UCSD-AML1 (cell line): ENCODE data around the gene TRIM71.

Experiments used
- DNase-seq: peaks from one replicate; lab custom pipeline; 2025; ENCODE audit not compliant: unreplicated experiment; lab: John Stamatoyannopoulos, UW

TRIM71 gene

DNA sequence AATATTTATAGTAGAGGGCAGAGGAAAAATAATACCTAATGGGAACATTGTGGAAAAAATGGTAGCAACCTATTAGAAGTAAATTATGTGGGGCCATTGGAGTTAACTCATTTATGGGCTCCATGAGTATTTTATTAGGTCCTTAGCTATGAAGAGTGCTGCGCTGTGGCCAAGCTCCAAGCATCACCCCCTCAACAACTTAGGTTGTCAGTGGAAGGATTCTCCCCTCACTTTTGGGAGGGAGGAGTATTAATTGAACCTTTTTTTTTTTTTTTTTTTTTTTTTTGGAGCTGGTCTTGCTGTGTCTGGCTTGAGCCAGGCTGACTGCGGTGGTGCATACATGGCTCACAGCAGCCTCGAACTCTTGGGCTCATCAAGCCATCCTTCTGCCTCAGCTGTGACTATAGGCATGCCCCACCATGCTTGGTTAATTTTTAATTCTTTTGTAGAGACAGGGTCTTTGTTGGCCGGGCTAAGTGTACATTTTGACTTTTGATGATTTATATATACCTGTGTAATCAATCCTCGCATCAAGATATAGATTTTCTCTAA is 45.2 kb downstream of the TRIM71 start:
- DNase-seq, result no peak

DNA sequence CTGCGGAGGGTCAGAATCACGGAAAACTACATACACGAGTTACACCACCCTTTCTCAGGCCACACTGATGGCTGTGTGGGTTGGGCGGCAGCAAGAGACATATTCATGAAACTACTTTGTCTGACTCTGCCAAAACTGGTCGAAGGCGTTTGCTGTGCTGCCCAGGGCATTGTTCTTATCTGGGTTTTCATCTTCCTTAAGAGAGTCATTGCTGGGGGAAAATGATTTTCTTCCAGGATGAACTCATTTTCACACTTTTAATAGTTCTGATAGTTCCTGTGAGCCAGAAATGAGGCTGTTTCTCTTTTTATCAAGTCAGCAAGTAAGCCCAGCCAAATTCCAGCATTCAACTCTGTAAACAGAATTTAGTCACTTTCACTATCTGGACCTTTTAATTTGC is 47.6 kb downstream of the TRIM71 start:
- no peak for DNase-seq

- DNase-seq, result no peak
These were observed 48.7 kb downstream of the TRIM71 start for GRCh38 chr3:32866533-32866932.

- no peak for DNase-seq
These were observed 50.2 kb downstream of the TRIM71 start for GRCh38 chr3:32867954-32868353.

- DNase-seq, result no peak
These were observed 51.1 kb downstream of the TRIM71 start for GRCh38 chr3:32868719-32869512.

DNA sequence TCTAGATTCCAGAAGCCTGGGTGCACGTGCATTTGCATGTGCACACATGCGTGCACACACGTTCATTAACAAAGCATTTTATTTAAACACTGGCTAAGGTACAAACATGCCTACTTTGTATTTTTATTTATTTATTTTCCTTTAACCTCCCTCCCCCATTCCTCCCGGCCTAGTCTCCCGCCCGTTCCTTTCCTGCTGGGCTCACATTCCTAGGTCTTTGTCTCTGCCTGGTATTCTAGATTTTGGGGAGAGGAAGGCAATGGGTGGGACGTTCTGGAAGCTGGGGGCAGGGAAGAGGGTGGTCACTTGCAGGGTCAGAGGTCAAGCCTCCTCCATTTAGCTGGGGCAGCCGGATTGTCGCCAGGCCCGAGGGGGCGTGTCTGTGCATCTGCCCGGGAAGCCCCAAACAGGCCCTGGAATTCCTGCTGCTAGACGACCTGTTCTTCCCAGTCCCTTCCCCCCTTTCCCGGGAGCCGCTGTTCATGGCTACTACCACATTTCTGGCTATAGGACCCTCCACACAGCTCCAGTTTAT is 51.8 kb downstream of the TRIM71 start:
- DNase-seq, result no peak

DNA sequence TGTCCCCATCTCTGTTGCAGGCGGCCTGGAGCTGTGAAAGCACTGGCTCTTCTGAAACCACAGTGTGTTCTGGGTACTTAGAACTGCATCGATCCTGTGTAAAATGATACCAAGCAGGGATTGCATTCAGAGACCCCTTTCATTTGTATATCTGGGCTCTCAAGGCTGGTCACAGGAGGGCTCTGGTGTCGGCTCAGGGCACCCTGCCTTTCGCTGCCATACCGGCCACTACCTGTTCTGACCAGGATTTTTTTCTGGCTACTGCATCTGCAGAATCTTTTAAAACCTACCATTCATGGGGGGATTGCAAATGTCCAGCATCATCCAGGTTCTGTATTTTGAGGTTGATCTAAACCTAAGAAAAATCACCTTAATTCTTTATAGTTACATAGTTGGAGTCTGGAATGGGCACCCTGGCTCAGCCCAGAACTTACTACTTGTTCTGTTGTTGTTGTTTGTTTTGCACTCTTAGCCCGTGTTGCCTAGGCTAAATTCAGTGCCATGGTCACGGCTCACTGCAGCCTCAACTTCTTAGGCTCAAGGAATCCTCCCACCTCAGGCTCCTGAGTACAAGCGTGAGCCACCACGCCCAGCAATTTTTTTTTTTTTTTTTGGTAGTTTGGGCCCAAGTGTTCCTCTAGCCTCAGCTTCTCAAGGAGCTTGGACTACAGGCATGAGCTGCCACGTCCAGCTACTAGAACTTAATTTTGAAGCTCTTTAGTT is 52.7 kb downstream of the TRIM71 start:
- DNase-seq, result no peak

DNA sequence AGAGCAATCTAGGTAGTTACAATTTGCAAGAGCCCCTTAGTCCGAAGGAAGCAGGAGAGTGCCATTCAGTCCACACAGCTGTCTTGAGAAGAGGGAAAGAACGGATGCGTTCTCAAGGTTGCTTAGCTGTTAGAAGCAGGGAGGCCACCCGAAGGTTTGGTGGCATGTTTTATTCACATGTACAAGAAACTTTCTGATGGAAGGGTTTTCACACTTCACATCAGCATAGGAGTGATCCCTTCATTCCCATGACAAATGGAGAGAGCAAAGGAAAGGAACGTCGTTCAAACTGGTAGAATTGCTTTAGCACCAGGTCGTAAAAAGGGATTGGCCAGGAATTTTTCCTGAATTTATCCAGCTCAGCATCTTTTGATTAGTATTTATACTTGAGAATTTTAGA is 53.5 kb downstream of the TRIM71 start:
- no peak for DNase-seq

DNA sequence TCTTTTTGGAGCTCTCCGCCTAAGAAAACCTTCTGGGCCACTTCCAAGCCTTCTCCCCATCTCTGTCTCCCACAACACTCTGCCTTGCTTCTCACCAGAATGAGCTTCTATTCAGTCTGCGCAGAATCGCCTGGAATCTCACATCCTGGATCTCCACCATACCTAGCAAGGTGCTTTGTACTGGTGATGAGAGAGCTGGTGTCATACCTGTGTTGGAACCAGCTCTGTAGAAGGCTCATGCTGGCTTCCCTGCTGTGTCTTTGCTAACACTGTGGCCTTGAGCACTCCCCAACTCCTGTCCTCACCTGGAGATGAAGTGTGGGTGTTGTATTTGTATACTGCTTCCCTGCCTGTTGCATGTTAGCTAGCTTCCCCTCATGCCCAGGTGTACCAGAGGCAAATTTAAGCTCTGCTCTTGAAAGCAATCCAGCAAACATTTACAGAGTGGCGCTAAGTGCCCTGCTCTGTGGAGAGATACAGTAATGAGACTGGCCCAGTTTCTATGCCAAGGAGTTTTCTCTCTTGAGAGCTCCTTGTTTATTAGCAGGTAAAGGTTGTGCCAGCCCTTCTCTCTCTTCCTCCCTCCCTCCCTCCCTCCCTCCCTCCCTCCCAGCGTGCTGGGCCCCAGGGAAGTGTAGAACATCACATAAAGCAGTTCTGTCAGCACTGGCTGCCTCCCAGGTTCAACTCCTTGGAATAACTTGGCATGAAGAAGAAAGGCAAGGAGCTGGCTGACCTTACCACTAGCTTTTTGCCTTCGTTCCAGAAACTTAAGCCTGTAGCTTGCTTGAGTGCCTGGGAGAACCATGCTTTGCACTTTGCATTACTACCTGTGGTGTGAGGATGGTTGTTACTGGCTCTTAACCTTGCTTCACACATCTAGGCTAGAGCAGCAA is 54.9 kb downstream of the TRIM71 start:
- no peak for DNase-seq

DNA sequence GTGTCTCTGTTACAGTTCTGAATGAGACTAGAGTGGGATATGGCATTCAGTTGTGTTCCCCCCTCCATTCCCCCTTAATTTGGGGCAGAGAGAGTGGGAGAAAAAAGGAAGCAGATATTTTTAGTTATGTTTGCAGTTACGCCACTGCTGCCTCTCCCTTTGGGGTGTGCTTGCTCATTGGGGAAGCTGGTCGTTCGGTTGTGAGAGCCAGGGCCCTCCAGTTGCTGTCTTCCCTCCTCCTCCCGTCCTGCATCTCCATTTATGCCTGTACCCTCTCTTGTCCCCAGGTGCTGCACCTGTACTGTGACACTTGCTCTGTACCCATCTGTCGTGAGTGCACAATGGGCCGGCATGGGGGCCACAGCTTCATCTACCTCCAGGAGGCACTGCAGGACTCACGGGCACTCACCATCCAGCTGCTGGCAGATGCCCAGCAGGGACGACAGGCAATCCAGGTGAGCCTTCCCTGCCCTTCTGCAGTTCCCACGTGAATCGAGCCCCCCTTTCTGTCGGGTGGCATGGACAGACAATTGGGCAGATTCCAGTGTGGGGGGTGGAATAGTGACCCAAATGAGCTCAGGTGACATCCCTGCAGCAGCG is 55.8 kb downstream of the TRIM71 start:
- no peak for DNase-seq

DNA sequence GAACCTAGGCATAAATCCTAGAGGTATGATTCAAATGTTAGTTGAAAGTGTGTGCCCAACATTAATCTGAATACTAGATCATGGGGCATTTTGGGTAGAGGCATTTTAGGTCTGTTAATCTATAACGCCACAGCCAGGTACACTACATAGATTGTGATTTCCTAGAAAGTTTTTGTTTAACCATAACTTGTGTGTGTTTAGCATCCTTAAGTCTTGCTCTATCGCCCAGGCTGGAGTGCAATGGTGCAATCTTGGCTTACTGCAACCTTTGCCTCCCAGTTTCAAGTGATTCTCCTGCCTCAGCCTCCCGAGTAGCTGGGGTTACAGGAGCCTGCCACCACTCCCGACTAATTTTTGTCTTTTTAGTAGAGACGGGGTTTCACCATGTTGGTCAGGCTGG is 59.1 kb downstream of the TRIM71 start:
- no peak for DNase-seq

DNA sequence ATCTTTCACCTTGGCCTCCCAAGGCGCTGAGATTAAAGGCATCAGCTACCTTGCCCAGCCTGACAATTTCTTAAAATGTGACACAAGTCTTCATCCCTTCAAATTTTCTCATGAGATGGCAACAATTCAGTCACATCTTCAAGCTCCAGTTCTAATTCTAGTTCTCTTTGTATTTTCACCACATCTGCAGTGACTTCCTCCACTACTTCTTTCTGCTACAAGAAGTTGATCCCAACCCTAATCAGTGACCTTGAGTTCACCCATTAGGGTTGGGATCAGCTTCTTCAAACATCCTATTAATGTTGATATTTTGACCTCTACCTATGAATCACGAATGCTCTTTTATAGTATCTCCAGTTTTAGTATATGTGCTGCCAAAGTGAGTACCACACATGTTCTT is 59.8 kb downstream of the TRIM71 start:
- no peak for DNase-seq

DNA sequence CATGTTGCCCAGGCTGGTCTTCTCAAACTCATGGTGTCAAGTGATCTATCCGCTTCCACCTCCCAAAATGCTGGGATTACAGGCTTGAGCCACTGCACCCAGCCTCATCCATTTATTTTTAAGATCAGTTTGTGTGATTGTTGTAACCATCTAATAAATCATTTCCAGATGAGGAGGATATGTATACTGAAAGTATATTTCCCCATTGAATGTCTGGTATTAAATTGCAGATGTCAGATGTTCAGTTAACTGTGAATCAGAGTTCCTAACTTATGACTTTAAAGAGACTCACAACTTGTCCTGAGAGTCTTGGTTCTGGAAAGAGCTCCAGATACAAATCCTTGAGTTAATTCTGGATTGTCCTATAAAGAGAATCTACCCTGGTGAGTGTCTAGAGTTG is 62.4 kb downstream of the TRIM71 start:
- DNase-seq, result no peak

GRCh38 chr3:32881624-32882023 is 63.8 kb downstream of the TRIM71 start:
- no peak for DNase-seq

- no peak for DNase-seq
These were observed 64.4 kb downstream of the TRIM71 start for GRCh38 chr3:32882189-32882588.

DNA sequence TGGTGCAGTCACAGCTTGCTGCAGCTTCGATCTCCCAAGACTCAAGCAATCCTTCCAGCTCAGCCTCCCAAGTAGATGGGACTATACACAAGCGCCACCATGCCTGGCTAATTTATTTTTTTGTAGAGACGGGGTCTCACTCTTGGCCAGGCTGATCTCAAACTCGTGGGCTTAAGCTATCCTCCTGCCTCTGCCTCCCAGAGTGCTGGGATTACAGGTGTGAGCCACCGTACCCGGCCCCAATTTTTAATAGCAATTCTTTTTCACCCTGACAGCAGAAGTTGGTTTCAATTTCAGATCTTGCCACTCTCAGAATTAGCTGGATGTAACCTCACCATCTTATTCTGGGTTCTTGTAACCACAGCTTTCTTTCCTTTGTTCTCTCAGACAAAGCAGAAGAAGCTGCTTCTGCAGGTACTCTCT is 64.8 kb downstream of the TRIM71 start:
- DNase-seq, result no peak

DNA sequence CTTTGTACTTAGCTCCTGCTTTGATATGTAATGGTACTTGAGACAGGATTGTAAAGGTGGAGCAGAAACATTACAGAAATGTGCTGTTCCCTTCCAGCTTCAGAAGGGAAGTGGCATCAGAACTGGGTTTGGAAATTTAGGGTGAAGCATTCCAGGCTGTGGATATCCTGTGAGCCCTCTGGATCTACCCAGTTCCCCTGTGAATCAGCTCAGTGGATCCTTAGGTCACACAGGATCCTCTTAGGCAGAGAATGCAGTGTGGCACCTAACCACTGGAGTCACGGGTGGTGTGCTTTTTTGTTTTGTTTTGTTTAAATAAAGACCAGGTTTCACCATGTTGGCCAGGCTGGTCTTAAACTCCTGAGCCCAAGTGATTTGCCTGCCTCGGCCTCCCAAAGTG is 66.0 kb downstream of the TRIM71 start:
- no peak for DNase-seq

DNA sequence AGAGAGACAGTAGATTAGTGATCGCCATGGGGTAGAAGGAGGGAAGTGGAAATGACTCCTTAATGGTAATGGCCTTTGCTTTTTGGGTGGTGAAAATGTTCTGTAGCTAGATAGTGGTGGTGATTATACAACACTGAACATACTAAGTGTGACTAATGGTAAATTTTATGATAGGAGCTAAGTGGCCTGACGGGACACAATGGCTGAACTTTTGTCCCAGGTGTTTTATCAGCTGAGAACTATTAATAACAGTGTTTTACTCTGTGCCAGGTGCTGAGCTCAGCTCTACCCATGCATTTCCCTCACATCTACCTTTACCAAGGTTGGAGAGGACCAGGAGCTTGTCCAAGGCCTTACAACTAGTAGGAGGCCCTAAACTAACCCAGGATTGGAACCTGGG is 66.8 kb downstream of the TRIM71 start:
- DNase-seq, result no peak

DNA sequence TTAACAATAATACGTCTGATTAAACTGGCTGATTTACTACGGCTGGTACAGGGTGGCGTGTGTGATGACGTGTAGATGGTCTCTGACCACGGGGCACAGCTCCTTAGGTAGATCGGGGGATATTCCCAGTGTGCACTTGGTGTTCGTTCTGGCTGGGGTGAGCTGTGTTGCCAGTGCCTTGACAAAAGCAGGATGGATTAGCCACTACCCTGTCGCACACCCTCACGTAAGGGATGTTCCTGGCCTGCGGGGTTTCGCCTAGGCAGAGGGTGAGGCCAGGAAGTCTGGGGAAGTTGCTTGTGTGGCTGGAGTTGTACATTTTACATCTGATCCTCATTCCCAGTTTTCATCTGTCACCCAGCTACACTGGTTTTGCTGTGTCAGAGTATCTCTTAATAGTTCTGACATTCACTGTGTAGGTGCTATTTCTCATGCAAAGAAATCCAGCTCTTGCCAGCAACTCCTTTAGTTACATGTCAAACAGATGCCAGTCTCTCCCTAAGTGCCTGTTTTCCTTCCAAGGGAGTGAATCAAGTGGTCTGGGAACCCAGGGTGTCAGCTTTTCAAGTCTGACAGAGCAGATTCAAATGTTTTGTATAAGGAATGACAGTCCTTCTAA is 67.6 kb downstream of the TRIM71 start:
- no peak for DNase-seq

GRCh38 chr3:32886296-32886695 is 68.5 kb downstream of the TRIM71 start:
- DNase-seq, result no peak
